GM18951 (cell line): ENCODE results near the gene CCER1.

Experiments used
- POLR2A ChIP-seq: IDR thresholded peaks from 4 replicates; pipeline ENCODE4 v1.6.1; 2011; ENCODE audit warnings: mild to moderate bottlenecking; ENCODE audit not compliant: insufficient read length, insufficient read depth; ENCODE audit errors: extremely low read depth
- in situ Hi-C: fragments of 300-500 bp; cut with MboI; formaldehyde crosslinking; loops from one replicate; pipeline ENCODE4 v1.12.0; 2022; ENCODE audit warnings: low sequenced_read_pairs, mixed read lengths, inconsistent platforms; ENCODE audit not compliant: unreplicated experiment

The CCER1 gene

DNA sequence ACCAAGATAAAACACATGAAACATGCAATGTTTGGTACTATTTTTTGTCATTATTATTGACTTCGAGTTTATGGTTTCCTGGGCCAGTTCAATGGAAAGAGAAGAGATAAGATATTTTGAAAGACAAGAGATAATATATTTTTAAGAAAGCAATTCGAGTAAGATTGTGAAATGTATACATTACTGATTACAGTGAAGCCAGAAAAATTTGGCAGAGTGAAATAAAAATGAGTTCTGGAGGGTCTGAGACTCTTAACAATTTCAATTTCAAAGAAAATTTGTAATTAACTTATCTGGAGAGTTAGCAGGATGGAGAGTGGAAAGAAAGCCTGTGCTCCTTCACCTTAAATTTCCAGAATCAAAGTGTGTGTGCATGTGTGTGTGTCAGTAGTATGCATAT is 17.3 kb downstream of the CCER1 start:
- in situ Hi-C loops: no loop called here
- no peak for TF ChIP-seq POLR2A

DNA sequence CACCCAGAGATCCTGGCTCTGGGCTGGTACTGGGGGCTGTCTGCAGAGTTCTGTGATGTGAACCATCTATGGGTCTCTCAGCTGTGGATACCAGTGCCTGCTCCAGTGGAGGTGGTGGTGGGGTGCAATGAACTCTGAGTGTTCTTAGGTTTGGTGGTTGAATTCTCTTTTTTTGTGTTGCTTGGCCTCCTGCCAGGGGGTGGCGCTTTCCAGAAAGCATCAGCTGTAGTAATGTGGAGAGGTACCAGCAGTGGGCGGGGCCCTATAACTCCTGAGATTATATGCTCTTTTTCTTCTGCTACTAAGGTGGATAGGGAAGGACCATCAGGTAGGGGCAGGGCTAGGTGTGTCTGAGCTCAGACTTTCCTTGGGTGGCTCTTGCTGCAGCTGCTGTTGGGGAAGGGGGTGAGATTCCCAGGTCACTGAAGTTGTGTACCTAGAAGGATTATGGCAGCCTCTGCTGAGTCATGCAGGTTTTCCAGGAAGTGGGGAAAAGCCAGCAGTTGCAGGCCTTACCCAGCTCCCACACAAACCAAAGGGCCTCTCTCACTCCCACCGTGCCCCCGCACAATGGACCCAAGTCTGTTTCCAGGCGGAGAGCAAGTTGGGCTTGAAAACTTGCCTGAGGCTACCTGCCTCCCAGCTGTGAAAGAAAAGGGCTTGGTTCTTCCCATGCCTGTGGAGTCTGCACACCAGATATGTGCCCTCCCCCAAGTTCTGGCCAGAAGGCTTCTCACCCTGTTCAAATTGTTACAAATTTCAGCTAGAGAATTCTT is 18.6 kb downstream of the CCER1 start:
- in situ Hi-C loops: no loop called here
- no peak for TF ChIP-seq POLR2A

DNA sequence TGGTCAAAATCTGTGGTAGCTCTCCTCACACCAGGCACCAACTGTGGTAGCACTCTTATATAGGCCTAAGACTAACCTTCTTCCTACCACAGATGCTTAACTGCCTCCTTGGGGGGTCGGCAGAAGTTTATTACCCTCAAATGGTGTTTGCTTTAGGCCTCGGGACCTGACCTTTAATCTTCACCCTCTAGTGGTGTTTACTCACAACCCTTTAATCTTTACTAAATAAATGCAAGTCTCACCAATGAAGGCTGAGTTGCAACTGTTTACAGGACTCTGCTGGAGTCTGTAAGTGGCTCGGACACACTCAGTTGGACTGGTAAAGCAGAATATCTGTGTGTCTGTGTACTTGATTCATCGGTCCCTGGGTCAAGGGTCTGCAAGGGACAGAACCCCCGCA is 29.4 kb downstream of the CCER1 start:
- in situ Hi-C loops: no loop called here
- TF ChIP-seq POLR2A: no peak

DNA sequence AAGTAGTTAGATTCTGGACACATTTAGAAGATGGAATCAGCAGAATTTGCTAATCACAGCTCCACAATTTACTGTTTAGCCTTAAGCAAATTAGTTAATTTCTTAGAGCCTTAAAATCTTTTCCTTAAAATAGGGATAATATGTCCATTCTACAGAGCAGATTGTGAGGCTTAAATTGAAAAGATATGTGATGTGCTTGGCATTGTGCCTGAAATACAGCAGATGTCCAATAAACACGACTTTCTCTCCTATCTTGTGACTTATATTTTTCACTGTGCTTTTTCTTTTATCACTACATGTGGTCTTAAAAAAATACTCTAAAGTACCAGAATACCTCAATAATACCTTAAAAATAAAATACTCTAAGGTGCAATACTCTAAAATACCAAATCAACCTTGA is 30.6 kb downstream of the CCER1 start:
- no peak for TF ChIP-seq POLR2A
- in situ Hi-C loops: no loop called here

DNA sequence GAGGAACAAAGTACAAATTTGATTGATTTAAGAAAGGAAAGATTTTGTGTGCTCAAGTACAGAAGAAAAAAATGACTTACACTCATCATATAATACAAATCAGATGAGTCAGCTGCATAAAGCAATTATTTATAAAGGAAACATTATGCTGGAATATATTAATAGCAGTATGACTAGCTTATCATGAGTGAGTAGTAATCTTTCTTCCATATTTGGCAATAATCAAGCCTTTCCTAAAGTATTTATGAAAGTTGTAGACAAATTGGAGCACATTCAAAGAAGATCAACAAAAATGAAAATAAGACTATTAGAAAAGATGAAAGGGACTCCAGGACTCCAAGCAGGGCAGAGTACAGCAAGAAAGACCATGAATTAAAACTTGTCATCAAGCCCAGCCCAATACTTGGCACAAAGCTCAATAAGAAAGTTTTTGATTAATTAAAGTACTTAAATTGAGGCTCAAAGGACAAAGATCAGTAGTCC is 32.8 kb downstream of the CCER1 start:
- no peak for TF ChIP-seq POLR2A
- in situ Hi-C loops: no loop called here

DNA sequence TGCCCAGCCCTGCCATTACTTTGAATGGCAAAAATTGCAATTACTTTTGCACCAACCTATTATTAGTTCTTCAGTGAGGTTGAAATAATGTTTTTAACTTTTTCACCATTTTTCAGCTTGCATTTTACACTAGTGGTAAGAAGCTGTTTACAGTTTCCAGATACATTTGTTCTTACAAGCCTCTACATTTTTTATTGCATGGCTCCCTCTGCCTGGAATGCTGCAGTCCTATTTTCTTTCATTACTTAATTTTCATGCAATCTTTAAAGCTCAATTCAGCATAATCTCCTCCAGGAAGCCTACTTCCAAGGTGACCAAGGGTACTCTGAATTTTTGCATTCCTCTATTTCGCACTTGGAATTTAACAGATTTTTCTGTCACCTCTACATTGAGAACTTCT is 33.4 kb downstream of the CCER1 start:
- in situ Hi-C loops: no loop called here

DNA sequence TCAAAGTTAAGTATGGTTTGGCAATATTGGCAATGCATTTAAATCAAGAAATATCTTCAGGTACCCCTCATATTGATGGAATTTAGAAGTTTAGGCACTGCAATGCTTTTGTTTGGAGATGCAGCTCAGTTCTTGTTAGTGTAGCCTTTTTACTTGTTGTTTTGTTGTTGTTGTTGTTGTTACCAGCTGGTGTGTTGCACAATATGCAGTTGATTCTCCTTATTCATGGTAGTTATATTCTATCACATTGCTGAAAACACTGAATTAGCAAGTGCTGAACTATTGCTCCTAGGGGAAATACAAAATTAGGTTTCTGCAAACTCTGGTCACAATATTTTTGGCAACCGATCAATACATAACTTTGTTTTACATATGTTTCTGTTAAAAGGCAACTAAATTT is 34.8 kb downstream of the CCER1 start:
- in situ Hi-C loops: no loop called here
- no peak for TF ChIP-seq POLR2A

More for the DNA sequence above, 33.4 kb downstream of the CCER1 start:
- TF ChIP-seq POLR2A: no peak

DNA sequence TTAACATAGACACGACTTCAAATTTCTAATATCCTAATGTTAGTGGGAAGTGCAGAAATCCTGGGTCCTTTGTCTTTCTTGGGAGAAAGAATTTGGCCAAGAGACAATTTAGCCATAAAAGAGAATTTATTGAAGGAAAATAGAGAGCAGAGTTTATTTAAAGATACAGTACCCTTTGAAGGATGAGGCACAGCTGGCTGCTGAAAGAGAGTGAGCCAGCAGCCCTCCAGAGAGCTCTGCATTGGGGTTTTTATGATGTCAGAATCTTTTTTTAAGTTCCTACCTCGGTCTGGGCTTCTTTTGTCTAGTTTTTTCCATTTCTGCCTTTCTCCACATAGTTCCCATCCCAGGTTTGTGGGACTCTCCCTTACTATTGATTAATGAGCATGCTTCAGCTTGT is 37.5 kb downstream of the CCER1 start:
- in situ Hi-C loops: no loop called here
- no peak for TF ChIP-seq POLR2A

DNA sequence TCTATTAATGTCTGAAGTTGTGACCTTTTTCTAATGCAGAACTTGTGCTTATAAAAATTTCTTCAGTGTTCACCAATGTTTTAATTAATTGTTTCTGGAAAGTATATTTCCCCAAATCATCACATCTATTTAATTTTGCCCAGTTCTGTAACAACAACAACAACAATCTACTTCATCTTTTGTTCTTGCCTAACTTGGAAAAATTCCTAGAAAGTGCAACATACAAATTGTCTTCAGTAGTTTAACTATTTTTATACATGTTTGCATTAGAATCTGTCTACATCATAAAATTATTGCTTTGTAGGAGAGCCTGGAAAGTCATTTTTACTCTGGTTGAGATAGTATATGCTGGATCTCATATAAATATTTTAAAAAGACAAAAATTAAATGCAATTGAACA is 38.5 kb downstream of the CCER1 start:
- TF ChIP-seq POLR2A: no peak
- in situ Hi-C loops: no loop called here

DNA sequence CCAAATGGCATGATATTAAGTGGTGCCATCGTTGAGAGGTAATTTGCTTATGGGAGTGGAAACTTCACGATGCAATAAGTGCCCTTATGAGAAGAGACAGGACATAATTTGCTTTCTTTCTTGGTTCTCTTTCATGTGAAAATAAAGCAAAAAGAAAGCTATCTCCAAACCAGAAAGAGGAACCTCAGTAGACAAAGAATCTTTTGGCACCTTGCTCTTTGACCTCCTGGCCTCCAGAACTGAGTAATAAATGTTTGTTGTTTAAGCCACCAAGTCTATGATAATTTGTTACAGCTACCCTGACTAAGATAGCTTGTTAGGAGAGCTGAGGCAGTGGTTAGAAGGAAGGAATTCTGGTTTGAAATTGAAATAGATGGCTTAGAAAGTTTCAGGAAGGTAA is 39.6 kb downstream of the CCER1 start:
- in situ Hi-C loops: no loop called here
- TF ChIP-seq POLR2A: no peak

DNA sequence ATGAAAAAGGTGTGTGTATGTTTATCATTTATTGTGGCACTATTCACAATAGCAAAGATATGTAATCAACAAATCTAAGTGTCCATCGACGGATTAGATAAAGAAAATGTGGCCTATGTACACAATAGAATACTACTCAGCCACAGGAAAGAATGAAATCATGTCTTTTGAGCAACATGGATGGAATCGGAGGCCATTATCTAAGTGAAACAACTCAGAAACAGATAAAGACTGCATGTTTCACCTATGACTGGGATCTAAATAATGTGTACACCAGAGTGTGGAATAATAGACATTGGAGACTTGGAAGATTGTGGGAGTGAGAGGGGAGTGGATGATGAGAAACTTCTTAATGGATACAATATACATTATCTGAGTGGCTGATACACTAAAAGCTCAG is 44.0 kb downstream of the CCER1 start:
- in situ Hi-C loops: no loop called here
- no peak for TF ChIP-seq POLR2A

DNA sequence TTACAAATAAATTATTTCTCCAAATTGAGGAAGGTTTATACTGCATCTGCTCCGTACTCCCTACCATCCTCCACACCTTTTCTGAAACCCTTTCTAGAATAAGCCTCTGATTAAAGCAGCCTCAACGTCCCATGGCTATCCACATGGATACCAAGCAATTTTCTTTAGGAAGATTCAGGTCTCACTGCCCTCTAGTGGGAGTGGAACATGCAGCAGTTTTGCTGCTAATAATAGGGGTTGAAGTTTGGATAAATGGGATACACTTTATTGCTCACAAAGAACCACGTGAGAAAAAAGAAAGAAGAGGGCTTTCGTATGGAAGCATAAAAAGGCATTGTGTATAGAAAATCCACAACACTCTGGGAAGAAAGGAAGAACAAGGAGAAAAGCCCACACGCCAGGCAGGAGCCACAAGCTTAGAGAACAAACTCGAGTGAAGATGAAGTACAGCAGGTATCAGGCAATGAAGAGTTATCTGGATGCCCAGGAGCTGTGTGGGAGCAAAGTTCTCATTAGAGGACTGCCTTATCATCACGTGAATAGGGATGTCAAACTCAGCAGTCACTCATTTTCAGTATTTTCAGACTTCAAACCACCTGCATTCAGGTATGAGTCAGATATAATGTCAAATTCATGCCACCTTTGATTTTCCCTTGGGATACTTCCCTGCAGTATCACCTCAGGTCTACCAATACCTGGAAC is 45.8 kb downstream of the CCER1 start:
- in situ Hi-C loops: no loop called here

DNA sequence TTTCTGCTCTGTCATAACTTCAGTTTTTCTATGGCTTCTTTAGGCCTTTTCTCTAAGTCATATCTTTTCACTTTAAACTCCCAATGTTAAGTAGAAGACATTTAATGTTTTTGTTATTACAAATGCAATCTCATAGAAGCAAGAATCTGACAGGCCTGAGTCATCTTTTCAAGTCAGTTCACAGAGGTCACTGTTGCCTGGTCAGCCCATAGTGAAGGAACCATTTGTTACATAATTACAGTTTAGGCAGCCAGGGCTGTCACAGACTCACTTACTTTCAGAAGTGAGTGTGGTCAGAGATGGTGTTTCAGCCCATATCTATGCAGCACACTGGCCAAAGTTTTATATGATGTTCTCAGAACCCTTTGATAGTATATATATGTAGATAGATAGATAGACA is 46.5 kb downstream of the CCER1 start:
- no peak for TF ChIP-seq POLR2A
- in situ Hi-C loops: no loop called here

More for the DNA sequence above, 45.8 kb downstream of the CCER1 start:
- no peak for TF ChIP-seq POLR2A
